ENCODE data around the gene ABCC4.

Gene ABCC4

GRCh38 chr13:95039415-95039814, 261.8 kb downstream of the ABCC4 start:
- no peak for DNase-seq

- no peak for DNase-seq
Observed at GRCh38 chr13:95038949-95039348, 262.3 kb downstream of the ABCC4 start.

DNA sequence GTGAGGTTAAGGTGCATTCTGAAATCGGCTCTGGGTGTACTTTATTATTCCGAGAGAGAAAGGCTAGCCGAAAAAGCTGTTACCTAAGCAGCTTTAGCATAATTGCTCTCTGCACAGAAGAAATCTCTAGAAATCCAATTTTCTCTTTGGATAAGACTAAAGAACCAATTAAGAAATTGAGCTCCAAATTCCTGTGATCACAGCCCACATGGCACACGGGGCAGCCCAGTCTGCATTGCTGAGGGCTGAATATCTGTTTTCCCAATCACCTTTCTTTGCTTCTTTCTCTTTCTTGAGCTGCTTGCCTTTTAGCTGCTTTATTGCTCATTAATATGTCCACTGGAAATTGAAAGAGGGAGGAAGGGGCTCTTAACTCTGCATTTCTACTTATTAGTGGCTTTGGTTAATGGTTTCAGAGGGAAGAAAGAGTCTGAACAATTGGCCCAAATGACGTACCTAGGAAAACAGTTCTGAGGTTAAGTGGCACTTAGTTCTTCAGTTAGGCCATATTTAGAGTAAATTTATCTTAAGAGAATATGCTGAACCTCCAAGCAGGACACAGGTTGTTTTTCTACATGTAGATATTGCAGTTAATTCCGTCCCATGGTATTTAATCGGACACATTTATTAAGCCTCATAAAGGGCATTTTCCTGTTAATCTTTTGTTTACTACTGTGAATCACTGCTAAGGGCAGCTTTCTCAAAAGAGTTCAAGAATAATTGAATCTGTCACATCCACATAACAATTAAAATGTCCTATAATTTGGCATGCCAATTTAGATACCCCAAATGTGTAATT, 265.7 kb downstream of the ABCC4 start:
- no peak for DNase-seq

DNA sequence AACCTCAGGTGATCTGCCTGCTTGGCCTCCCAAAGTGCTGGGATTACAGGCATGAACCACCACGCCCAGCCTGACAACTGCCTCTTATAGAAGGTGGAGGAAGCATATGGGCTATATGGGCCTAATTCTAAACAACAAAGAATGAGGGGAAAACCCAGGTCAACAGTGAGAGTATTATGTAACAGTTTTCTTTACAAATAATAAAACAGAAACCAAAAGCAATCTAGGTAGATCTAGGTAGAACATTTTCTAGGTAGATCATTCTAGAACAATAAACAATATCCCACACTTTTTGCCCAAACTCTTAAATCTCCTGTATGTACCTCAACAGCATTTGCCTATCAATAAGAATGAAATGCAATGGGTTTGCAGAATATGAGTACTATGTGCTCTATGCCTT, 267.4 kb downstream of the ABCC4 start:
- no peak for DNase-seq

DNA sequence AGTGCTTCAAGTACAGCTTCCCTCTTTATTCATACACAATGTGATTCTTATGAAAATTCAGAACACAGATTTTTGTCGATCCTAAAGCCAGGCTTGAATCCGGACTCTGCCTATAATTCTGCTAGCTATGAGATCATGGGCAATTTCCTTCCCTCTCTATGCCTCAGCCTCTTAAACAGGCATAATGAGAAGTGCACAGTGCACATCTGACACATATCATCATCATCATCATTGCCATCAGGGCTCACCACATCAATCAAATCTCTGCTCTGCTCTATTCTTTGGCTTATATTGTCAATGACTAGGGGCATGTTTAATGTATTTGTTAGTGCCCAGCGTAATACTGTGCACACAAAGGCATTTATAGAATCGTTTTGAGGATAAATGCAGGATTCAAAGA, 269.1 kb downstream of the ABCC4 start:
- no peak for DNase-seq

DNA sequence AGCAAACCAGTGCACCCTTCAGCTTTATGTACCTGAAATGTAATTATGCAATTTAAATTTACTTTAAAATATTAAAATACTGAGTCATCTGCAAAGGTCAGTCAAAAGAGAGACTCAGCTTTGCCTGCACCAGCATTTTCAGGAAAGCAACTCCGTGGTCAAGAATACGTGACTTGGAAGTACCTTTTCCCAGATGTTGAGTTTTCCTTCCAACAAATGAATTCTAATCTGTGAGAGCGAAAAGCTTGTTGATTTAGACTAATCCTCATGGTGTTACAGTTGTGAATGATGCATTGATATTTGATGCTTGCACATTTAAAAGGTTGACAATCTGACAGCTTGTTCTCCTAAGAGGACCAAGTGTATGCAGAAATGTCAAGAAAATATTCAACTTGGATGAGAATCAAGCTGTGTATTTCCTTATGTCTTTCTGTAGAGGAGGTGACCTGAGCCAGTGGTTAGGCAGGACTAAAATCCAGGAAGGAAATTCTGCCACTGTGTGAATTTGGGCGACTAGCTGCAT, 270.4 kb downstream of the ABCC4 start:
- DNase-seq = no peak

DNA sequence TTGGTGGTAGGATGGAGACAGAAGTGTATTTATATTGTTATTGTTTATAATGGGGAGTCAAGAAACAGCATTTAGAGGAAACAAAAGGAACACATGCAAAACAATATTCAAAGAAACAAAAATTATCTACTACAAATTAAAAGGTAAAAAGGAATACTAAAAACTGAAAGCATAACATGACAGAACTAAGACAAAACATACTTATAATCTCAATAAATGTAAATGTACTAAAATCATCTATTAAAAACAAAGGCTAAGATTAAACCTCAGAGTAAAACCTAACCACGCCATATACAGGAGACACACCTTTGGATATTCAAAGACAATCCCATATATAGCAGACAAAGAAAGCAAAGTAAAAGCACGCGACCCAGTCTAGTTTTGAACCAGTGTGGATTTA, 273.6 kb downstream of the ABCC4 start:
- DNase-seq = no peak

DNA sequence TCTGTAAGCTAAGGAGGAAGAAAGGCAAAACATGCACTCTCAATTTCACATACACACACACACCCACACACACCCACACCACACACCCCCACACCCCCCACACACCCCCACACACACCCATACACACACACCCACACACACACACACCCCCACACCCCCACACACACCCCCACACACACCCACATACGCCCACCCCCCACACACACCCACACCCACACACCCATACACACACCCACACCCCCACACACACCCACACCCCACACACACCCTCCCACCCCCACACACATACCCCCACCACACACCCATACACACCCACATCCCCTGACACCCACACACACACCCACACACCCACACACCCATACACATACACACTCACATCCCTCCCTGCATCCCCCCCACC, 276.1 kb downstream of the ABCC4 start:
- DNase-seq = no peak

- DNase-seq = no peak
Observed at GRCh38 chr13:95023405-95023804, 277.8 kb downstream of the ABCC4 start.

DNA sequence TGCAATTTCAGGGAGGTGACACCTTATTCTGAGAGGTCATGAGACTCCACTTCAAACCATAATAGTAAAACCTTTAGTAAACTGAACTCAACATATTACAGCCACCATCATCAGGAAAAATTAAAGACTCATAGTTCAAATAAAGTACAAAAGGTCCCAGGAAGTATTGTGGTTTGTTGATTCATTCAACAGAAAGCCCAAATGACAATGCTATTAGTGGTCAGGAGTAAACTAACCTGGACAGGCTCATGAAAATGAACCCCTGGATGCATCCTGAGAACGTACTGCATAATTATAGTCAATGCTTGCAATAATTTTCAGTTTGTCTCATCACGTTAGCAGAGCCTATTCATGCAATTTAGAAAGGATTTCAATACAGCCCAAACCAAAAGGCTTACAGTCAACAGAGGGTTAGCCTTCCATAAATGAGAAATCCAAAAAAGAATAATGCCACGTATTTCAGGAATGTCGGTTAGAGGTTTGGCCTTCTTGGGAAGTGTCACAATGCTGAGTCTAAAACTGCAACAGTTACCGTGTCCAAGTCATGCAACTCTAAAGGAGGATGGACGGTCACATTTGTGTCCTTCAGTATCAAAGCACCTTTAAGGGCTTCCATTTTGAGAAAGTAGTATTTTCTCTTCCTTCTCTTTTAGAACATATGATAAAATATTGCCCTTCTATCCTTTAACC, 280.8 kb downstream of the ABCC4 start:
- no peak for DNase-seq

DNA sequence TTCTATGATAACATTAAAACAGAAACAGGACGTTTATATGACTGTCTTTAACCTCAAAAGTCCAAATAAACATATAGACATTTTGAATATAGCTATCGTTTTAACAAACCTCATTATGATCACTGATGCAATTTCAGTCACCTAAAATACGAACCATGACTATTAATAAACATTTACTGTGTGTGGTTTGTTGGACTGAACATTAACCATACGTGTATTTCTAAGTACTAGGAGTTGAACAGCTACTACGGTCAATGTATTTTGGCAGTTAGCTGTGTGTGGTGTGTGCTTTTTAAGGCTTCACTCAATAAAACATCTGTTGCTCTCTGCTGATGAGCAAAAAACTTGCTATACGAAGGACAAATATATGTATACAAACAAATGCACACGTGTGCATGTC, 281.4 kb downstream of the ABCC4 start:
- no peak for DNase-seq

- no peak for DNase-seq
Observed at GRCh38 chr13:95007322-95007721, 293.9 kb downstream of the ABCC4 start.

- DNase-seq = no peak
Observed at GRCh38 chr13:95005300-95005699, 296.0 kb downstream of the ABCC4 start.

DNA sequence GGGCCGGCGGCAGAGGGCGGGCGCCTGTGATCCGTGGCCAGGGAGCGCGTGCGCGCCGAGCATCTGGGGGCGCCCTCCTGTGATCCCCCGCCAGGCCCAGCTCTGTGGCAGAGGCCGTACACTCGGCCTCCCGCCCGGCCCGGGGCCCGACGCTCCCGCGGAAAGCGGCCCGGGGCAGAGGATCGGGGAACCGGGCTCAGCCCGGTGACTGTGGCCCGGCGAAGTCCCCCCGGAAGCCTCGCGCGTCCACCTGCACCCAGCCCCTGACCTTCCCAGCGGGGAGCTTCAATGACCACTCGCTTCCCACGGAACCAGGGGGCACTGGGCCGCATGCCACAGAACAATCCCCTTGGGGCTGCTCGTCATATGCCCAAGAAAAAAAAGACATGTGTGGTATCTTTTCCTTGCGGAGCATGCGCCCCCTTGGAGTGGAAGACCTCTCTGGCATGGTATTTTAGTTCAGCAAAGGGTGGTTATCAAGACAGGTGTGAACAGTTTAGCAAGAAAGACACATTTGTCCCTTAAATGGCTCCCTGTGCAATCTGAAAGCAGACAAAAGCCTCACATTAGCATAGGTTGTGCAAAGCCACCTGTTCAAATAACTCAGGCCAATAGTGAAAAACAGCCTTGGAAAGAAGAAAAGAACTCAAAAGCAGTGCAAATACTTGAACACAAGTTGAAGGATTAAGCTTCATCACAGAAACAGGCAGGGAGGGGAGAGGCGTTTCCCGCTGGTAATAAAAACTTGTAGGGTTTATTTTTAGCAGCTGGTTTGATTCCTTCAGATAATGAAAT, 298.0 kb downstream of the ABCC4 start:
- no peak for DNase-seq

GRCh38 chr13:95002126-95002525, 299.1 kb downstream of the ABCC4 start:
- DNase-seq = no peak

GRCh38 chr13:94999871-95000270, 301.4 kb downstream of the ABCC4 start:
- DNase-seq = no peak

DNA sequence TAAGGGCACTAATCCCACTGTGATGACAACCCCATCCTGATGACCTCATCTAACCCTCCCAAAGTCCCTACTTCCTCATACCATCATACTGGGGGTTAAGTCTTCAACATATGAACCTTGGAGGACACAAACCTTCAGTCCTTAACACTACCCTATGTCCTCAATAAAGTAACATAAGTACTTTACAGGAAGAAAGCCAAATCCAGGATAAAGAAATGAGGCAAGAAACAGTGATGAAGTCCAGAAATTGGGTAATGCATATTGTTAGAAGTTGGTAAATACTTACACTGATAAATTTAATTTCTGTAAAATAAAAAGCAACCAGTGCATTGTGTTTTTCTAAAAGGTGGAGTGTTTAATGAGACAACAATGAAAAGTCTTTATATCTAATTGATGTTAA, 304.1 kb downstream of the ABCC4 start:
- DNase-seq = no peak

GRCh38 chr13:94996445-94996844, 304.8 kb downstream of the ABCC4 start:
- DNase-seq = no peak

DNA sequence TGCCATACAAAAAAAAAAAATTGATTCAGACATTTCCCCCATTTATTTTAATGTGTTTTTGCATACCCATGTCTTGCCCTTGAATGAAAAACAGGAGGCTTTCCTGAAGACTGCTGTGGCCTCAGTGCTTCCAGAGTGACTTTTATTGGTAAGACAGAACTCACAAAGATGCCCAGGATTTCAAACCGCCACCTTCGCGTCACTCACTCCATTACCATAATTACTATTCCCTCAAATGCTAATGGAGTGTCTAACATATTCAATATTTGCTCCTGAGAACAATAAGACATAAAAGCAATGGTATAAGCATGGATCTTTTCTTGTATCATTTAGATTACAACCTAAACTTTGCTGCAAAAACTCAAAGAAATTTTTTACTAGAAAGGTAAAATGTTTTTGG, 306.7 kb downstream of the ABCC4 start:
- no peak for DNase-seq

GRCh38 chr13:94993616-94994015, 307.6 kb downstream of the ABCC4 start:
- no peak for DNase-seq

DNA sequence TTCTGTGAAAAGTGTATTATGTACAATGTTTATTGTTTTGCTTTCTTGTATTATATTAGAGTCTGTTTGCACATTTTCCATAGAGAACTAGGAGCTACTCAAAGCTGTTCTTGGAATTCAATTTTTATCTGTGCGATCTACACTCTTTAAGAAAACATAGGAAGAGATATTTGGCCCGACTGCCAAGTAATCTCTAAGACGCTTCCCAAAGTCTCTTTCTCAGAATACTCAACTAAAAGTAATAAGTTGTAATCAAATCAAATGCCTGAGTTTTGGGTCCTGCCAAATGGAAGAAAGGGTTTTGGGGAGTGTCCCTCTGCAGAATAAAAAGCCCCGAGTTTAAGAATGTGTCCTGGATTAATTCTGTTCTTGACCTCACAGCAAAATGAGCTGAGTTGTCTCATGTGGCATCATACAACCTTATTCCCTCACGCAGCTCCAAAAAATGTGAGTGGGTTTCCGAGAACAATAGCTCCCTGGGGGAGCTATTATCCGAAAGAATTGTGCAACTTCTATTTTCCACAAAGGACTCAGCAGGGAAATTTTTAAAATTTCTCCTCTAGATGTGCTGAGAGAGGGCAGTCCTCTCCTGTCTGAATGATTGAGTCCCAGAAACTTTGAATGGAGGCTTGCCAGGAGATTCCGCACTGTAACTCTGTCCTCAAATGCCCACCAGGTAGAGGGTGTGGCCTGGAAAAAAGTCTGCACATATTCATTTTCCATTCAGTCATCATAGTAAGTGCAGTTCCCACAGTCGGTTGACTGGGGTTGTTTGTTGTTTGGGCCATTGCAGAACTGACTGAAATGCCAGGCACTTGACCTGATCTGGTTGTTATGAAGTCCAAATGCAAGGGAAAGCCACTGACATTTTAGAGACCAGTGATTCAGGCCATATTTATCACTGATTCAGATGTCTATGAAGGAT, 309.0 kb downstream of the ABCC4 start:
- DNase-seq = no peak

DNA sequence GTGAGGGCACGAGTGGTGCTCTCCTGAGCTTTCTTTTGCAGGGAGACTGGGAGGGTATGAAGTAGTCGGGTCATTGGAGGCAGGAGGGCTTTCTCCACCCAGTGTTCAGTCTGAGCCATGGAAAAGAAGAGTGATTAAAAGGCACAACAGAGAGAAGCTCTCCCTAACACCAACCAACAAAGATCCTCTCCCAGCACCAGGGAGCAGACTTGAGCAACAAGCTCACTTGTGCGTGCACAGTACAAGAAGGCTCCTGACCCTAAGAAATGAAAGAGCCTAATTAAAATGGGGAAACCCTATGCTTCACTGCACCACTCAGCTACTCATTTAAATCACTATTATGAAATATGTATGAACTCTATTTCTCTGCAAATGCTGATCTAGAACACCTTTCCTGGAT, 312.6 kb downstream of the ABCC4 start:
- DNase-seq = no peak

Measured in fibroblast of skin of back (primary cell).